ENCODE data around the gene ITIH3.

Gene ITIH3

DNA sequence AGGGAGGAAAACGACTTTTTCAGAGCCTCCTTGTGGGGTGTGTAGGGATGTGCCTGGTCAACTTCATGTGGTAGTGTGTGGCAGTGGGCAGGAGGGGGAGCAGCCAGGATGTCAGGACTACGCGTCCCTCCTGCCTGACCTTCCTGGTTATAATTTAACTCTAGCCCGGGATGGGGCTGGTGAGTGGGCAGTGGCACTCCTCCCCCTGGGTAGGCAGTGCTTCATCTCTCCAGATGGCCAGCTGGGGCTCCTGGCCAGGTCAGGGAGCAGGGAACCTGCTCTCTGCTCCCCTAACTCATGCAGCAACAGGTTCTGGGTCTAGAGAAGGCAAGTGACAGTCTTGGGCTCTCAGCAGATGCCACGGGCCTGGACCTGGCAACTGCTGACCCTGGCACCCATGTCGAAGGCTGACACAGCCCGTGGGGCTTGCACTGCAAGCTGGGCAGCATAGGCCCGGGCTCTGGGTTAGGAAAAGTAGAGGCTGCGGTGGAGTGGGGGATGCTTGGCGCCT lies 33.3 kb downstream of the ITIH3 start:
- DNase-seq, result no peak

DNA sequence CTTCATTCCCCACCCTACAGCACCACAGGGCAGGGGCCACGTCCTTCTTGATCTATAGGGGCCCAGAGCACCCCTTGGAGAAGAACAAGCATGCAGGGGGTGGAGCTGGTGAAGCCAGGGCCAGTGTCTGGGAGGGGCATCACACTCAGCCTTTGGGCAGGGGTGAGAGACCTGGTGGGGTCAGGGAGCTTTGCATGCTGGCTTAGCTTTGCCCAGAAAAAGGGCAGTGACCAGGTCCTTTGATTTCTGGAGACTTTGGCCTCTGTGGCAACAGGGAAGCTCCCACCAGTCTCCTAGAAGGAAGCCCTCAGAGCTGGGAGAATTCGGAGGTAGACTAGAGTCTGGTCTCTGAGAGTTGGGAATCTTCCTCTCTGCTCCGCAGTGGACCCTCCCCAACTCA lies 34.9 kb downstream of the ITIH3 start:
- no peak for DNase-seq

DNA sequence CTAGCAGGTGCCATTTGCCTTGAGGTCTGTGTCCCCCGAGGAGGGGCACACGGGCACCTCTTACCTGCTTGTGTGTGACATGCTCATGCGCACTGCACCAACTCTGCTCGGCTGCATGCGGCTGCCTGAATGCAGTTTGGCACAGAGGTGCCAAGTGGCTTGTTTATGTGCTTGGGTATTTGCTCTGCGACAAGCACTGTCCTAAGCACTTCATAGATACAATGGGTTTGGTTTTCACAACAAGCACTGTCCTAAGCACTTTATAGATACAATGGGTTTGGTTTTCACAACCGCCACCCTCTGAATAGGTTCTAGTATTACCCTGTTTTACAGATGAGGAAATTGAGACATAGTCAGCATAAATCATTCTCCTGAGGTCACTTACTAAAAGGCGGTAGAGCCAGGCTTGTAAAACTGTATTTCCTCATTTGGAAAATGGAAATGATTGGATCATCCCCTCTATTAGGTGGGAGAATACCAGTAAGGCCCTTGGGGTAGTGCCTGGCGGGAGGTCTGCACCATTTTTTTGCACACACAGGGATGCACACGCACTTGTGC lies 35.4 kb downstream of the ITIH3 start:
- DNase-seq, result no peak

DNA sequence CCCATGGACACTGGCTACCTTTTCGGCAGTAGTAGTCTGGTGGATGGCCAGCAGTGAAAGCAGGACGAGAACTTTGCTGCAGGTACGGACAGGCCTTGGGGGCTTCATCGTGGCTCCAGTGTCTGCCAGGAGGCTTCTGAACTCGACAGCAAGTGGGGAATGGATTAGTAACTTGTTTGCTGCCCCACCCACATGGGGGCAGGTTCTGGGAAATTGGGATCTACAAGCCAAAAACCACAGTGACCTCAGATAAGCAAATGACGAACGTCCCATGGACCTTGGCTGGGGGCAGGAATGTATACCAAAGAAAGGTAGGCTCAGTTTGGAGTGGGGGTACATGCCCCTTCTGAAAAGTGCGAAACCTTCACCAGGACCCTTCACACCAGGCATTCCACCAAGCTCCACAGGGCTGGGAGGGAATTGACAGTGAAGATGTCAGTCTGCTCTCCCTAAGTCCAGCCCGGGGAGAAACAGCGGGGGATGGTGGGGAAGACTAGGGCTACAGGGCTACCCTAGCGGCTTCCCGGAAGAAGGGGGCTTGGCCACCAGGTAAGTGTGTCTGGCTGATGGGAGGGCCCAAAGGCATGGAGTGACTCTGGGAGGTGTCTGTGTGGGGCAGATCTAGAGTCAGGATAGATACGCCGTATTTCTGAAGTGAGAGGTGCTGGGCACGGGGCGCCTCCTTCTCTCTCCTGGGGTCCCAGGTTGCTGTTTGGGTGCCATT lies 36.1 kb downstream of the ITIH3 start, which contains the start of gene ITIH4:
Gene ITIH4, minus strand, starts transcription at position 138 of the 724 bp plus-strand sequence. Its CDS starts 30 bp downstream, at position 108.
- no peak for DNase-seq

DNA sequence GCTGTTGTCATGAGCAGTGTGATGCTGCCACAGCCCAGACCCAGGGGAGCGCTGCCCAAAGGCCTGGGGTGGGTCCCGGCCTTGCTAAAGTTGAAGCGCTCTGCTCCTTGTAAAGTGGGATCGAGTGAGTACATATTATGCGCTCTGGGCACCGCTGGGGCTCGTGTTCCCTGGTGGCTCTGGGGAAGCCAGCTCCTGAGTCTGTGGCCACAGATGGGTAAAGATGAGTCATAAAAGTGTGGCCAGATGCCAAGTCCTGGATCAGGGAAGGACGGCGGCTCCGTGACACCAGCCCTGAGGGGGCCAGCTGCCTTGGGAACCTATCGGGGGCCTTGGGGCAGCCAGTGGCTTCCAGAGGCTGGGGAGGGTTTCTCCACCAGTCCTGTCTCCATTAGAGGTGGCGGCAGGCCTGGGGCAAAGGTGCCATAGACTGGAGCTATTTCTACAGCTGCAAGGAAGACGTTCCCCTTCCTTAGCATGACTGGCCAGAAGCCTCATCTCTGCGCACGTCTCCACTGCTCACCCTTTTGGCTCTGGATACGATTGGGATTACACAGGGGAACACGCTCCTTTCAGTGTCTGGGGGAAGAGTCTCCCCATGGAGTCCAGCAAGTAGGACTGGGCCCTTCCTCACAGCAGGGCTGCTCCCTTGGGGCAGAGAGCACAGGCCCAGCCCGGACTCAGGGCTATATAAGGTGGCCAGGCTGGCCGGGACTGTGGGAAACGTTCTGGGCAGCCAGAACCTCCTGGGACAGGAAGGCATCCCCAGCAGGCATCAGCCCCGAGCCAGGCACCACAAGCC lies 37.1 kb downstream of the ITIH3 start:
- DNase-seq, result no peak

DNA sequence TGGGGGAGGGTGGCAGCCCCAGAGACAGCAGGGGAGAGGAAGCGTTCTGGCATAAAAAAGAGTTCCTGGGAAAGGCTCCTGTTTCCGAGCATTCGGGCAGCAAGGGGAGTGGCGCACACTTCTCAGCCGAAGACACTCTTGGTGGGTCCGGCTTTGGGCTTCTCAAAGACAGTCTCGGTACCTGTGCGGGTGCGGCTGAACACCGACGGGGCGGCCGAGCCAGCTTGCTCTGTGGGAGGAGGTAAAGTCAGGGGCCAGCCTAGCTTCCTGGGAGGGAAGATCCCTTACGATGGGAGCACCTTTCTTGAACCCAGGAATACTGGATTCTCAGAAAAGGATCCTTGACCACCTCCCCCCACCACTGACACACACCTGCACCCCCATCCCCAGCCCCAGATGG lies 38.6 kb downstream of the ITIH3 start:
- DNase-seq, result no peak

DNA sequence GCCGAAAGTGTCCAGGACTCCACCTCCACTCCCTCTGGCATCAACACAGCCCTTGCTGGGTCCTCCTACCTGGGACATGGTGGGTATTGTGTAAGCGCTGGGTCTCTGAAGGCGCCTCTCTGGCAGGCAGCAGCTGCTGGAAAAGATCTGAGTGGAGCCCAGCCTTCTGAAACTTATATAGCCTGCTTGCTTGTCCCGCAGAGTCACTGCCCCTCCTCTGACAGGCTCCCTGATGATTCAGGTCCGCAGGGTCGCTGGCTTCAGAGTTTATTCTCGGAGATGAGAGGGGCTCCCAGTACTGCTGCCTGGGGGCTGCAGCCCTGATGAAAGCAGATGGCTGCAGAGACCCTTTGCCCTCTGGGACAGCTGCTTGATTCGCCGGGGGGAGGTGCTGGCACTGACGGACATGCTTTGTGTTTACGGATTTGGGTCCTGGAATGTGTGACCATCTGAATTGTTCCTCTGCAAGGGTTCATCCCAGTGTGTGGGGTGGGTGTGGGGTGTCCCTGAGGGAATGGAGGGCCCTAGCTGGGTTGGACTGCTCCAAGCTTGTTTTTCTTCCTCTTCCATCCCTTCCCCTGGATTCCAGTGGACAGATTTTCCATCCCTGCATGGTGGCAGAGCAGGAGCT lies 40.4 kb downstream of the ITIH3 start, which contains the start of gene MUSTN1:
Gene MUSTN1, minus strand, starts transcription at position 149 of the 631 bp plus-strand sequence. Its CDS starts 71 bp downstream, at position 78.
- no peak for DNase-seq

DNA sequence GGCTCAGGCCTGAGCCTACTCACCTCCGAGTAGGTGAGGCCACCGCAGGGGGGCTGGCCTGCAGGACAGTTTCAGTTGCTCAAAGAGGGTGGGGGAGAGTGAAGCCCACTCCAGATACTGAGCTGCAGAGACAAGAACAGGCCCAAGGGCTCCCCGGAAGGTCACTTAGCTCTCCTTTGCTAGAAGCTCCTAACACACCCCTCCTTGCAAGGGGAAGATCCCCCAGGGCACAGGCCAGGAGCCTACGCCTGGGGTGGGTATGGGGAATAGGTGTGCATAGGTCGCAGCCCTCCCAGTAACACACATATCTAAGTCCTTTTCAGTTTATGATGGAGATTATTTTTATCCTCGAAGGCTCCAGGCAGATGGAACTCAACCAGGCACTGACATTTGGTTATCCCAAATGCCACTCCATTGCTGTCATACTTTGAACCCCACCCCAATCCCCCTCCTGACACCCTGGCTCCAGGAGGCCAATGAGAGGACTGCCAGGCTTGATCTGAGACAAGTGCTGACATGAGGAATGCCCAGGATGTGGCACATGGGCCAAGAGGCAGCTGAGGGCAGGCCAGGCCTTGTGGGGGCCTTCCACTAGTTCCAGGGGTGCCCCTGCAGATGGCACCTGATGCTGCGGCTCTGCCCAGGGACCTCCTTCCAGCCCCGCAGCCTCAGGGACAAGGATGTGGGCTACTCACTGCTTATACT lies 41.3 kb downstream of the ITIH3 start:
- DNase-seq, result no peak

DNA sequence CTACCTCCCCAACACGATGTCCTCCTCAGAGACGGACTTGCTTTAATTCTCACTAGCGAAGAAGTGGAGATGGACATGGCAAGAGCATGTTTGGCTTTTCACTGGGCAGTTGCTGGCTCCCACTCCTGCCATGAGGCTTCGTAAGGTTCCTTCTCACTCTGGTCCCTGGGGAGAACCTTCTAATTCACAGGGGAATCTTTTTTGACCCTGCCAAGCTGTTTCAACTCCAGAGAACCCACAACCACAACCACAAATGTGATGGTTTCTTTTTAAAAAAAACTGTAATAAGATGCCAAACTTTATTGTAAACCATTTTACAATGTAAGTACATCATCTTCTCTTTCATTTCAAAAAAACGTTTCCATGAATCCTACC lies 41.9 kb downstream of the ITIH3 start:
- no peak for DNase-seq

DNA sequence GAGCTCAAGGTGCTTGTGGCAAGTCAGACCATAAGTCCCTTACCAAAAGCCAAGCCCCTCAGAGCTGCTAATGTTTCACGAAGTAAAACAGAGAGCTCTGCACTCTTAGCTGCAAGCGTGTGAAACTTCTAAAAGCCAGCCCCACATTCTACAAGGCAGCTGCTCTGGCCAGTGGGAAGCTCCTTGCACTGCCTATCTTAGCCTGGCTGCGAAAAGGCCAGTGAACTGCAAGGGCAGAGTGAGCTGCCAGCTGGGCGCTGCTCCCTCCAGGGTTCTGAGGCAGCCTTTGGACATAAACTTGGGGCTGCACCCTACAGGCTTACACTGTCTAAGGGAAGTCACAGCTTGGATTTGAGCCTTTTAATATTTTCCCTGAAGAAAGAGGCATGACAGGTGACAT lies 42.4 kb downstream of the ITIH3 start:
- DNase-seq, result no peak

DNA sequence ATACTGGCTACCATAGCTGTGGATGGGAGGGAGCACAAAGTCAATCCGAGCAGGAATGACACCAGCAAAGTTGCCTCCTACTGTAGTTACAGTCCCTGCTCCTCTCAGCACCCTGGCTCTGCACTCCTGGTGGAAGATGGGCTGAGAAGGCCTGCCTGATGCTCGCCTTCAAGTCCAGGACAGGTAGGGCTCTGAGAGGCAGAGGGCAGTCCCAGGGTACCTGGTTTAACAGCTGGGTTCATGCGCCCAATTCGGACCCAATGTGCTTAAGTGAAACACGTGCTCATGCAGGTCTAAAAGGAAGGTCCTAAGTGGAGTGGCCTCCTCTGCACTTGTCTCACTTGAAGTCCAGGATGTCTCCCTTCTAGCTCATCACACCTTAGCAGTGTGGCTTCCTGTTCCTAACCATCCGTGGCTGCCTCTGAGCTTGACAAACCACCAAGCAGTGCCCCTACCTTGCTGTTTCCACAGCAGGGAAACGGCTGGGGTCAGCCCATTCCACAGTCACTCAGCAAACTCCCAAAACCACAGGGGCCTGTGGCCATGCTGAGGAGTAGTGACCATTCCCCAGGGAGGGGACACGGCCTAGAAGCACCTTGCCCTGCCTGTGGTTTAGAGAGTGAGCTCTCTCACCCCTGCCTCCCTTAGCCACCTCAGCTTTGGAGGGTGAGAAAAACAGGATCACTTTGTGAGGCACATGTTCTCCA lies 44.1 kb downstream of the ITIH3 start:
- DNase-seq, result no peak

DNA sequence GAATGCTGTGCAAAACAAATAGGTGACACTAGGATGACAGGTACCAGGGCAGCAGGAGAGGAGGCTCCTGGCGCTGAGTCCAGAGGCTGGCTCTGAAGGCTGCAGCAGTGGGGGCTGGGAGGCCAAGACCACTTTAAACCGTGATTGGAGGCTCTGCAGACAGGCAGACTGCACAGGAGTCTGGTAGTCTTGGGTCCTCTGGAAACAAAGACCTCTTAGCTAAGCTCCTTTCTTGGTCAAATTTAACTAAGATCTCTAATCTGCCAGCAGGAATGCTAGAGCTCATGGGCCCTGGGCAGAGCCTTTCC lies 44.6 kb downstream of the ITIH3 start:
- no peak for DNase-seq

DNA sequence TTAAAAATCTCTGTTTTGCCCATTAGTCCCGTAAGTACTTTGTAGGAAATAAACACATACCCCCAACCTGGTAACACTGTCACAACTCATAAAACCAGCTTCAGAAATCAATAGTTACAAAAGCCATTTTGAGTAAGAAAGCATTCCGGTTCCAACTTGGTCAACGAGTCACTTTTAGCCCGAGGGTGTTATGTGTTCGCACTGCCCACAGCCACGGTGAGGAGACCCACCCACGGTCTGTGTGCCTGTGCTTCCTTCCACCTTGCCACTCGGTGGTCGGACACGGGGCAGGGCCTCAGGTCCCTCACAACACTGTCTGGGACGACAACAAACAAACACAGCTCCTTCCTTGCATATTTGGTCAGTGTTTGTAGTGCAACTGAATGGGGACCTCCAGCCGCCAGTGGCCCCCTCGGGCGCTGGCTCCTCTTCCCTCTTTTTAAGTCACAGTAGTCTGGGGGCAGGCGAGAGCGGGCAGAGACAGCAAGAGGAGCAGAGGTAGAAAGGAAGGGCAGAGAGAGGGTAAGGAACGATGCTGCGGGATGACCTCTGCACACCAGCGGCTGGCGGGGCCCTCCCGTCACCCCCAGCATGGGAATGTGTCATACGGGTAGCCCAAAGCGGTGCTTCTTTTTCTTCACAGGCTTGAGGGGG lies 45.4 kb downstream of the ITIH3 start:
- no peak for DNase-seq

DNA sequence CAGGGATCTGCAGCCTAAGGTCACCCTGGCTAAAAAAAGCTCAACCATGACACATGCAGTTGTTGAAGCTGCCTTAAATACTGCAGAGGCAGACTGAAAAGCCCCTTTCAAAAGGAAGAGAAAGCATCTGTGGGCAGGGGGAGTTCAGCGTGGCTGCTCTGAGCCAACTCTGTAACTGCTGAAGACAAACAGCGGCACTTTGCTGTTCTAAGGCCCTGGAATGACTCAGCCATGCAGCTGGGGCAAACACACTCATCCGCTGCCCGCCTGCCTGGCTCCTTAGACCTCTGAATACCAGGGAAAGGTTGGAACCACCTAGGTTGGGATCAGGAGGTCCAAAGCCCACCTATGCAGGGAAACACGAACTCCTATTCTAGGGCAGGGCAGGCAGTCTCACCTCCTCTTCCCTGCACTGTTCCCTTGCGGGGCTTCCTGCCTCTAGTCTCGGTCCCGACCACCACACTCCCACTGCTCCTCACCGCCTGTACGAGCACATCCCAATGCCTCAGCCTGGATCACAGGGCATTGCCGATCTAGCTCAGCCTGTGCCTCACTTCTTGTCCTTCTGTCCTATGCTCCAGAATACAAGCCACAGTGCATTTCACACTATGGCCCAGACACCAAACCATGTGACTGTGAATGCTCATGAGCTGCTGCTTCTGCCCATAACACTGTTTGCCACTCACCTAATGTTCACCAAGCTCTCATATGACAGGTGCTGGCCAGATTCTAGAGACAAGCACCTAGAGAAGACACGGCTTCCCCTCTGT lies 46.8 kb downstream of the ITIH3 start:
- DNase-seq, result no peak

DNA sequence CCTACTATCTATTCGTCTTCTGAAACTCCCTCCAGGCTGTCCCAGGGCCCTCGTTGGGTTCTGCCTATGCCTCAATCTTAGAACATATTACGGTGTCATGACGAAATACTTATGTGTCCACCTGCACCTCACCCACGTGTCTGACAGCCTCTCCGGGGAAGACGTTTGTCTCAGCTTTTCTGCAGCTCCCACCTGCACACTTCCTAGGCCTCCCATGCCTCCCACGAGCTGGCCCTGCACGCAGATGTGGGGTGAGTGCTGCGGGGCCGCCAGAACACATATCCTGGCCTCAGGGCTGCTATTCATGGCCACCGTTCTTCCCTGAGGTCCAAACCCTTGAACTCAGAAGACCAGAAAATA lies 47.4 kb downstream of the ITIH3 start:
- no peak for DNase-seq

DNA sequence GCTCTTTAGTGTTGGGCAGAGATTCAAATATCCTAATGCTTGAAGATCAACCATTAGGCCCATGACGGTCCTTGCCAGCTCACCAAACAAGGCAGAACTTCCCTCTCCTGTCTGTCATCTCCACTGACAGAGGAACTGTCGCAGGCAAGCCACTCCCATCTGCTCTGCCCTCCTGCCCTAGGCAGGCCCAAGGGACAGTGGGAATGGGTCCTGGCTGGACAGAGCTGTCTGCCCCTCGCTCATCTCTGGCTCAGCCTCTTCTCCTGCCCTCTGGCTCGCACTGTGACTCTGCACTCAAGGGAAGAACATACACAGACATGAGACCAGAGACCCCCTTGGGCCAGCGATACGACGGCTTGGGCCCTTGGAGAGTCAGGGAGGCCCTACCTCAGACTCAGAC lies 47.8 kb downstream of the ITIH3 start:
- no peak for DNase-seq

DNA sequence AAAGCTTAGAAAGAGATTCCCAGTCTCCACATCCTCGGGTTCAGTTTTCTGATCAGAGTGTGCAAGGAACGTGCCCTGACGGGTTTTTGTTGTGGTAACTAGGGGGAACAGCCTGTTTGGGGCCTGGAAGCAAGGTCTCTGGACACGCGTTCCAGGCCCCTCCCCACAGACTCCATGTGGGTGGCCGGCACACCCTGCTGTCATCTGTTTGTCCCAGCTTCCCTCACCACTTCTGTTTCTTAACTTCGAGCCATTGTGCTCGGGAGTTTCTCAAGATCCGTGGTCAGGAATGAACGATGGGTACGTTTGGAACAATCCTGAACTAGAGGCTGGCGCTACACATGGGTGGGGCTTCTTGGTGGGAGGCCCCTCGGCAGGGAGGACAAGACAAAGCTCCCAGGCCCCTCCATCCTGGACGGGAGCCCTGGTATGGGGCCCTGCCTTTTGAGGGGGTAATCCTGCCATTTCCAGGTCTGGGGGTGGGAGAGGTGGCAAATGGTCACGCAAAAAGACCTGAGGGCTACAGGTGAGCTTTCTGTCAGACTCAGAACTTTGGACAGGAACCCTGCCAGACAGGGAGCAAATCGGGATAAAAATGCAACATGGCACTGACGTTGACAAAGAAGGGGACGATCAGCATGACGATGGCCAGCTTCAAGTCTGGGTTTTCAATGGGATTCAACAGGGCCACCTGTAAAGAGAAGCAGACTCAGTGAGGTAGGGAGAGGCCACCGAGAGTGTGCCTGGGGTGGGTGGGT lies 48.7 kb downstream of the ITIH3 start:
- DNase-seq, result no peak

DNA sequence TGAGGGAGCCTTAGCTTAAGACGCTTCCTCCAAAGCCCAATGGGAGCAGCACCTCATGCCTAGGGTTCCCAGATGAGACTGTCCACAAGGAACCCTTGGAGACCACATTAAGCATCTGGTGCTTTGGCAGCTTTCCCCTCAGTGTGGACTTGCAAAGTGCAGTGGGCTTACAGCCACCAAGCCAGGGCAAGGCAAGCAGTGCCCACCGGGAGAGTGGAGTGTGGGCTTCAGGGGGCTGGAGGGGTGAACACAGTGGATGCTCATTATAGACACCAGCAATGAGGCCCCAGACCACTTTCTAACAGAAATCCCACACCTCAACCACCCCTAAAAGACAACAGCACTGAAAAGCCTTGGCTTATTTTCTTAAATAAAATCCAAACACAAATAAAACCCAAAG lies 49.3 kb downstream of the ITIH3 start:
- DNase-seq, result no peak

DNA sequence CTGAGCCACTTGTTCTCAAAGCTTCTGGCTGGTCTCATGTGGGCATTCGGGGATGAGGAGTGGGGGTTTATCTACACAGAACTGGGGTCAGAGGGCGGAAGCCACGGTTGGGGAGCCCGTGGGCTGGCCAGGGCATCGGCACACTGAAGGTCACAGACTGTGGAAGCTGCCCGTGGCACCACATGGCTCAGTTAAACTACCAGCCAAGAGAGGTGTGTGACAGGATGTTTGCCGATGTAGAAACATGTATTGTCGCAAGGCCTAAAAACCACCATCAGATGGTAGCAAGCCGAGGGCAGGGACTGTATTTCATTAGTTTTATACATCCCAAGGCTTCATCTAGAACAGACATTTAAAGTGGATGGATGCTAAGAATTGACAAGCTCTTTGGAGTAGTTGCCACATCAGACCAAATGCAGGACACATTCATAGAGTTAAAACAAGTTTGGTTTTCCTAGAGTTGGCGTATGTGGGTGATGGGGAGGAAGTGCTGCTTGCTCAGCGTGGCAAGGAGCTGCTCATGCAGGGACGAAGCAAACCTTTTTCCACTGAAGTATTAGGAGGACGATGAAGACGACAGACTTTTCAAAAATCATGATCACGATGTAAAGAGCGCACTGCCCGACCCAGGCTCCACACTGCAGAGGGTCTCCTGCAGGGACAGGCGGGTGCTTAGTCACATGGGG lies 49.8 kb downstream of the ITIH3 start:
- no peak for DNase-seq

DNA sequence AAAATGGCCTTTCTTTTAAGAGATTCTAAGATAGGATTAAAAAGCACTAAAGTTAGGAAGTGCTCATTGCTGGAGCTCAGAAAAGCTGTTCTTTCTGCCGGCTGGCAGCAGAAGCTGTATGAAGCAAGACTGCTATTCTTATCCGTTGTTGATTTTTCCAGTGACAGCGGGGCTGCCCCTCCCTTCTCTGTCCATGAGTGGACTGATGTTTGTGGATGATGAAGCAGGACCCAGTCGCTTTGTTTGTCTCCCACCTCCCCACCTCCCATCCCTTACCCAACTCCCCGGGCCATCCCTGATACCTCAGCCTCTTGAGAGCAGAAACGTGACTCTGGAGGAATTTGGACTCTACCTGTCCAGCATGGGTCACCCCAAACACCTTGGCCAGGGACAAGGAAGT lies 50.6 kb downstream of the ITIH3 start:
- no peak for DNase-seq
